Skin of body (tissue), 2 donors: ENCODE data around the gene ITGA4. TPM values are rescaled to one million over a fixed set of nuclear protein-coding genes. Genes with fewer than 3 reads are reported as not detected.
A peak's percentile ranks its signal among the peaks of the same experiment; 100 is the strongest.
"Not testable (repeated sequence)": the region's sequence is repeated elsewhere in the genome, so short reads cannot be mapped to it uniquely, and the experiment has no call there.

Experiments used
- DNase-seq: peaks from one replicate; lab custom pipeline; 2025; lab: John Stamatoyannopoulos, UW
- total RNA-seq: library from RNA; depleted of rRNA; stranded (reverse); fragments of >200 nt; gene quantifications from one replicate; pipeline ENCODE4 v1.2.3, GENCODE V29; 2014

Gene ITGA4
- 19.0 TPM for total RNA-seq

DNA sequence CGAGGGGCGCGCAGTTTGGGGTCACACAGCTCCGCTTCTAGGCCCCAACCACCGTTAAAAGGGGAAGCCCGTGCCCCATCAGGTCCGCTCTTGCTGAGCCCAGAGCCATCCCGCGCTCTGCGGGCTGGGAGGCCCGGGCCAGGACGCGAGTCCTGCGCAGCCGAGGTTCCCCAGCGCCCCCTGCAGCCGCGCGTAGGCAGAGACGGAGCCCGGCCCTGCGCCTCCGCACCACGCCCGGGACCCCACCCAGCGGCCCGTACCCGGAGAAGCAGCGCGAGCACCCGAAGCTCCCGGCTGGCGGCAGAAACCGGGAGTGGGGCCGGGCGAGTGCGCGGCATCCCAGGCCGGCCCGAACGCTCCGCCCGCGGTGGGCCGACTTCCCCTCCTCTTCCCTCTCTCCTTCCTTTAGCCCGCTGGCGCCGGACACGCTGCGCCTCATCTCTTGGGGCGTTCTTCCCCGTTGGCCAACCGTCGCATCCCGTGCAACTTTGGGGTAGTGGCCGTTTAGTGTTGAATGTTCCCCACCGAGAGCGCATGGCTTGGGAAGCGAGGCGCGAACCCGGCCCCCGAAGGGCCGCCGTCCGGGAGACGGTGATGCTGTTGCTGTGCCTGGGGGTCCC is at the start of gene ITGA4:
TSS of gene ITGA4 (plus strand) at position 266 of the 620 bp plus-strand sequence. CDS start at position 535, 269 bp downstream.
- peak; percentile 33 for DNase-seq

DNA sequence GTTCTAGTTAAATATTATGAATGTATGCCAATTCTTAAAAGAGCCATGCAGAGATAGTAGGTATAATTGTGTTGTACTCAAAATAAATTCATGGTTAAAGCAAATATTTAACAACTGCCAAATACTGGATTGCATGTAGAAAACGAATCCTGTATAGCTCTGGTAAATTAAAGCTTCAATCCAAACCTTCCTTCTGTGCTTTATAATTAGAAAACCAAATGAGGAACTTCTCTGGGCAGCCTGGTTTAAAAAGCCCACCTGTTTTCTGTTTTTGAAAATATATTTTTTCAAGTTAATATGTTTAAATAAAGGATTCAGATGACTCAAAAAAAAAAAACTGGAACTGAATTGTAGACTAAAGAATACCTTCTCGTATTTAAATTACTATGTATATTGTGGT is 48.3 kb upstream of the ITGA4 start:
- no peak for DNase-seq

DNA sequence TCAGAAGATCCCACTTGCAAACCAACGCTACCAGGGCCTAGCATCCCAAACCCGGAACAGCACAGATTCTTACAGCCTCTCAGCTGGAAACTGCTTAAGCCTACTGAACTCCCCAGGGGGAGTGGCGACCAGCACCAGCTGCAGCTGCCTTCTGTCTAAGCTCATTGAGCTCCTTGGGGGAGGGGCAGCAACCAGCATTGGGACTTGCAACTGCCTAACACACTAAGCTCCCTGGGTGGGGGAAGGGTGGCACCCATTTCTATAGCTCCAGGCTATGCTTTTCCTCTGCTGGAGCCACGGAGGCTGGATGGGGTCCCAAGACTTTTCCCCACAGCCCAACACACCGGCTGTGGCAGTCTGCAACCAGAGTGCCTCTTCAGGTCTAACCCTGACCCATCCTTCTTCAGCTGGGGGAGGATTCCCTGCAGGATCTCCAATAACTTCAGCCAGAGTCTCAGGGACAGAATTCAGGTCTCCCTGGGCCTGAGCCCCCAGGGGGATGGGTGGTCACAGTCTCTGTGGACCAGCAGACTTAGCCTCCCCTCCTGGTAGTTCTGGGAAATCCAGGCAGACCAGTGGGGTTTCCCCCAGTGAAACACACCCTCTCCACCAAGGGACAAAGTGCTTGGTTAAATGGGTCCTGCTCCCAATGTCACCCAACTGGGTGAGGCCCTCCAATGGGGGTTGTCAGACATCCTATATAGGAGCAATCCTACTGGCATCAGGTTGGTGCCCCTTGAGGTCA is 45.9 kb upstream of the ITGA4 start:
- no peak for DNase-seq

DNA sequence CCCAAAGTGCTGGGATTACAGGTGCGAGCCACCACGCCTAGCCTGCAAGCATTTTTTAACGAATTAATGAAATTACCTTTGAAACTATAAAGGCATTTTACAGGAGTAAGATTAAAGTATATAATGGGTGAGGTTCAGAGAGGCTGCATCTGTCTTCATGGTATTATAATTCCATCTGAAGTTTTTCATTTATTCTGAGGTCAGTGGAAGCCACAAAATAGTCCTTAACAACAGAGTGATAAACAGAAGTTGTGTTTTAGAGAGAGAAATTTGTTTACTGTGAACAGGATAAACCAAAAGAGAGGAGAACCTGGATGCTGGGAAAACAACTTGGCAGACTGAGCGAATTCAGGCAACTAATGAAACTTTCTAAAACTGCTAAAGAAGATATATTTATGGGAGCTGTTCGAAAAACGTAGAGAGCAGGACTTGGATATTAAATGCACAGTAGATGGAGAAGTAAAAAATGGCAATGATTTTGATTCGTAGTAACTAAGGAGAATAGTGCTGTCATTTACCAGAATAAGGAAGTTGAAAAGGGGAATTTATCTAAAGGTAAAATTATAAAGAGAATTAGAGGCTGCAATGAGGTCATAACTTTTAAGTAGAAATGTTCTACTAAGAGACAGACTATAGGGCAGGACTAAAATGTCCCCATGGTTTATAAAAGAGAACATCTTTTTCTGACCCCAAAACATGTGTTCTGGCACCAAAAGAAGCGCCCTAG is 37.9 kb upstream of the ITGA4 start:
- no peak for DNase-seq

DNA sequence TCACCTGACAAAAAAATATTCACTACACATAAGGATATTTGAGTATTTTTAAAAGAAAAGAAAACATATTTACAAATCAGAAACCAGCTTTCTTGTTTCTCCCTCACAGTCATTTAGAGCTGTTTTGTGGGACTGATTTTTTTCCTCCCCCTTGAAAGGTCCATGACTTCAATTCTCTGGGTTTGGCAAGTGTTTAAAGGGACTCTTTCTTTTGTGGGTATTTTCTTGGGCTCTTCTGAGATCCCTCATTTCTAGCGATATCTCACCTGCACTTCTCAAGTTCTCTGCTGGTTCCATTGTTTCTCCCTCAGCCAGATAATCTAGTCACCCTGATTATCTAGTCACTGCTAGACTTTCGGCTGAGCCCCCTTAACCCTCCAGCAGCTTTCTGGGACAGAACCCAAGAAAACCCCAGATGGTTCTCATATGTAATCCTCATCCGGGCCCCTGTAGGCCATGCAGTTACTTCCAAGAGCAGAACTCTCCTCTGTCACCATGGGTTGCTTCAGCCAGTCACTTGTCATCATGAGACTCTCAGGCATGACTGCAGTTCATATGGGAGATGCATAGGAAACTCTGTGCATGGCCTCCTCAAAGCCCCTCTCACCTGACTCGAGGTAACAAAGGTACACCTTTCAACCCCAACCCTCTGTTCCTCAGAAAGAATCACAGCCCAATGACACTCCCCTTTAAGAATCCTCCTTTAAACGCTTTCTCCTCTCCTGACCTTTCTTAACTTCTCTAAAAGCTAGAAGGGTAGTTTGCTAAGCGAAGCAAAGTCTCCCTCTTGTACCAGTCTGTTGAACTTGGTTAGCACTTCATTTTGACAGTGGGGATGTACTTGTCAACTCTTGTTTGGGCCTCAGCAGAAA is 36.7 kb upstream of the ITGA4 start:
- DNase-seq = peak; percentile 6

DNA sequence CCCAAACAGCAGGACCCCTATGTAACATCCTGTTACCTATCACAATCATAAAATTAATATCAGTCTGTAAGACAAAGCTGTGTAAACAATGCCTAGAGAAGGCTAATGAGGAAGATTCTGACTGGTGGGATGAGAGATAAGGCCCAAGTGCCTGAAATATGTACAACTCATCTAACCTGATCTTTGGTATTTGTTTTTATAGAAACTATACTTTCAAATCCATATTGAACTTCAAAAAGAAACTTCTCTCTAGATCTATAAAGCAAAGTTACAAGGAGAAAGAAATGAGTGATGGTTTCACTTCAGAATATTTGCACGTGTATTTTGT is 36.1 kb upstream of the ITGA4 start:
- no peak for DNase-seq

DNA sequence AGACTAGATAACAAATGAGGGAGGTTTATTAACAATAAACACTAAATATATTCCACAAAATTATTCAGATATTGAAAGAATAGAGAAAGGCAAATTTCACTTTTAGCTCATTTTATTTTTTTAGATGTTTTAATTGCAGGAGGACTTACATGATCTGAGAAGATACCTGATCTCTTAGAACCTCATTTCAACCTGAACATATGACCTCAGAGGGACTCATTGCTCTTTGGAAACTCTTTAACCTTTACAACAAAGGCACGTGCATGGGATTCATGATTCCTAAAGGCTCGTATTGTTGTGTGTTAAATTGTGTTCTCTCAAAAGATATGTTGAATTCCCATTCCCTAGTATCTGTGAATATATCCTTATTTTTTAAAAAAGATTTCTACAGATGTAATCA is 35.7 kb upstream of the ITGA4 start:
- no peak for DNase-seq

DNA sequence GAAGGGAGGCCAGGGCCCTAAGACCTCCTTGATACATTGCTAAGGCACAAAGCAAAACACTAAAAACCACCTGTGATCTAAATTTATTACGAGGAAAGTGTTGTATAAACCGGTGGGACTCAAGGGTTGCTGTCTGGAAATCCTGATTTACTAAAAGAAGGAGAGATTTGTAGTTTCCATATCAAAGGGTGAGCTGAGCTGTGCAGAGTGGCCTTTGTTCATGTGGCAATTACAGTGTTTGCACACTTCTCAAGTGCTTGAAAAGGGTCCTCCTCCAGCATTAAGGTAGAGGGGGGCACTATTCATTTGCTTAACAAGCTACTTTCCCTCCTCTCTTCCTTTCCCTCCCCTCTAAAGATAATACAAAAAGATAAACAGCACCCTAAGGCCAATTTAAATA is 30.5 kb upstream of the ITGA4 start:
- DNase-seq = no peak

DNA sequence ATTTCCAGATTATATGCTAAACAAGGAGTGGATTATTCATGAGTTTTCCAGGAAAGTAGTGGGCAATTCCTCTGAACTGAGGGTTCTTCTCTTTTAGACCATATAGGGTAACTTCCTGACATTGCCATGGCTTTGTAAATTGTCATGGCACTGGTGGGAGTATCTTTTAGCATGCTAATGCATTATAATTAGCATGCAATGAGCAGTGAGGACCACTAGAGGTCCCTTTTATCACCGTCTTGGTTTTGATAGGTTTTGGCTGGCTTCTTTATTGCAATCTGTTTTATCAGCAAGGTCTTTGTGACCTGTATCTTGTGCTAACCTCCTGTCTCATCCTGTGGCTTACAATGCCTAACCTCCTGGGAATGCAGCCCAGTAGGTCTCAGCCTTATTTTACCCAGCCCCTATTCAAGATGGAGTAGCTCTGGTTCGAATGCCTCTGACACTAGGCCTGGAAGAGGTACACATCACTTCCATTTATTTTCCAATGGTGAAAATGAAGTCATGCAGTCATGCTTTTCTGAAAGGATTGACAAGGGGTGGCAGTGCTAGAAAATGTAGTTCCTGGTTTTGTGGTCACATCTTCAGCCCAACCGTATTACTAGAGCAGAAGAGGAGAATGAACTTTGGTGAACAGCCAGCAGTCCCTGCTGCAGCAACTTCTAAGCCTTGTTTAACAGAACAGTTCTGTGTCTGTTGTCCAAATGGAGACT is 26.6 kb upstream of the ITGA4 start:
- DNase-seq = peak; percentile 51

DNA sequence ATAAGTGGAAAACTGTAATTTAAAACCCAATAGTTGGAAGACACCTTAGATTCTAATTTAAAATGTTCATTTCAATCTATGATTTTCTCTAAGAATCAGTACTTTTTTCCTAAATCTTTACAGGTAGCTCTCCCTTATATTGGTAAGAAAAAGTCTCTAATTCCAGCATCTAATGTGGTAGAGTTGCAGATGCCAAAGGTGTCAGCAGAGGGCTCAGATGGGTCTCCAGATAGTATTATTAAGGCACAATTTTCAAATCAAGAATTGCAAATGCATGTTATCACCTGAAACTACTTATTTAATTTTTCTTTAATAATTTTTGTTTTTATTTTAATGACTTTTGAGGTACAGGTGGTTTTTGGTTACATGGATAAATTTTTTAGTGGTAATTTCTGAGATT is 25.5 kb upstream of the ITGA4 start:
- no peak for DNase-seq

DNA sequence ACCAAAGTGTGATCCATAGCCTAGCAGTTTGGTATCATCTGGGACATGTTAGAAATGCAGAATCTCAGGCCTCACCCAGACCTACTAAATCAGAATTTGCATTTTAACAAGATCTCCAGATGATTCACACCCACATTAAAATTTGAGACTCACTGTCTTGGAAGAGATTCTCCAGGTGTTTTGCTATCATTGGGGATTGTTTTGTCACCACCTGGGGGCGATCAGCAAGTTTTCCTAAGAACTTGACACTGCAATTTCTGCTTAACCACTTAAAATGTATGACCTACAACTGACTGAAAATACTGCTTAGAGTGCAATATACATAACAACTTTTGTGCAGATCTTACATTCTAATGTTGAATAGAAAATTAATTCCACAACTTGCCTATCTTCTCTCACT is 18.9 kb upstream of the ITGA4 start:
- DNase-seq = no peak

DNA sequence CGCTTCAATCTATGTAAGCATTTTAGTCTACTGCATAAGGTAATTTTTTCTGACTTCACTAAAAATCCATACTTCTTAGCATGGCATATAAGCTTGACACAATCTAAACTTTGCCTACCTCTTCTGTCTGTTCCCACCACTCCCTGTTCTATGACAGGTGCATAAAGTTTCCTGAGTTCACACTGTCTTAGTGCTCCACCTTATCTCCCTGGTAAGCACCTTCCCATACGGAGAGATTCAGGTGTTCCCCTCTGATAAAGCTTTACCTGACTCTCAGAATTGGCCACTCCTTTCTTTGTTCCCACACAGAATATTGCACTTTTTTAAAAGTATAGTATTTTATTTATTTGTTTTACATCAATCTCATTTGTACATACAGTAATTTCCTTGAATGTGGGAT is 16.8 kb upstream of the ITGA4 start:
- DNase-seq = no peak

DNA sequence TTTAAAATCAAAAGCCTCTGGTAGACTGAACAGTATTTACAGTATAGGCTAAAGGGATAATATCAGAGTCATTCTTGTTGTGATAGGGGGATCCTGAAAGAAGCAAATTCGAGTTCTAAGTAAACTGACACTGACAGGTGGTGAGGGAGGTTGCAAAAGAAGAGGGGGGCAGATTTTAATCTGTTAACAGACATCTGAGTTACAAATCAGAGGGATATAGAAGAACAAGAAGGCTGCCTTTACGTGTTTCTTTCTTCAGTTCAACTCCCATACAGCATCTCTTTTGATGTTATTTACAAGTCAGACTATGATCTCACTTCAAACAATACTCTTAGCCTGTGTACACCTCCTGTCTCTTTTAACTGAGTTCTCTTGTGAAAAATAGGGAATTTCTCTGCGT is 16.3 kb upstream of the ITGA4 start:
- no peak for DNase-seq

DNA sequence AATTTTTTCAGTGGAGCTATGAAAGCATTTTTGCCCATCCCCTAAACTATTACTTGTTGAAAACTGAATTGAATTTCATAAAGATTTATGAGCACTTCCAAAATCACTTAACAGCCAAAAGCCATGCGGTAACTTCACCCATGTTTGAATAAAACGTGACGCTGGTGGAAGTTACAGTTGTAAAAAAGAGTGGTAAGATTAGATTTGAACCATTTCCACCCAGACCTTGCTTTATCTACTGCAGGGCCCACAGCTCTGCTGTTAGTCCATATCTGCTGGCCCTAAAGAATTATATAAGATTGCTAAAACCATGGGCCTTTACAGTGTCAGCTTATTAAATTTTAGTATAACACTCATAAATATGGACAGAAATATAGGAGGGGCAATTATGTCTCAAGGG is 15.5 kb upstream of the ITGA4 start:
- no peak for DNase-seq

DNA sequence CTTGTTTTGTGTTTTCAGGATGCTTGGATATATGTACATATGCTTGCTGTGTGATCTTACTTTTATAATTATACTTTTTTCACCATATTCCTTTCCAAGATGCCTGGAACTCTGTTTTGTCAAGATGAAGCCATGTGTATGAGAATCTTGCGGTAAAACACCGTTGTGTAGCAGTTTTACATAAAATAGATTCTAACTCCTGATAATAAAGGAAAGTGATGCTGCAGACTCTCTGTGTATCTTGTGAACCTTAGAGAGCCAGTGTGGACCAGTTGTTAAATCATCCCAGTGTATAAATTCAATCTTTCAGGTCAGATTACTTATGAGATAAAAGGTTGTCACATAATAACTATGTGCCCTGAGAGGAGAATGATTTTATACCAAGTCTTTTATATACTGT is 12.5 kb upstream of the ITGA4 start:
- DNase-seq = no peak

DNA sequence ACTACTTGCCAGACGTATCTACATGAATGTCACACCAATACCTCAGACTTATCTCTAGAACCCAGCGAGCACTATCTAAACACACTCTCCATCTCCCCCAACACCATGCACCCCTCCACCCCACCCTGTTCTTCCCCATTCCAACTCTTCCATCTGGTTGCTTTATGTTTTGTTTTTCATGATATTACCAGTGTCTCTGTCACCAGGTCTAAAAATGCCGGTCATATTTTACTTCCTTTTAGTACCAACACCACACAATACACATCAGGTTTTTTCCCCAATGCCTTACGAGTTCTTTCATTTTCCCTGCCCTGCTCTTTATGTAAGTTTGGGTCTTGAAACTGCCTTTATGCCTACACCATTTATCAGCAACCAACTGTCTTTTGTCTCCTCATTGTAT is 10.2 kb upstream of the ITGA4 start:
- DNase-seq = no peak

DNA sequence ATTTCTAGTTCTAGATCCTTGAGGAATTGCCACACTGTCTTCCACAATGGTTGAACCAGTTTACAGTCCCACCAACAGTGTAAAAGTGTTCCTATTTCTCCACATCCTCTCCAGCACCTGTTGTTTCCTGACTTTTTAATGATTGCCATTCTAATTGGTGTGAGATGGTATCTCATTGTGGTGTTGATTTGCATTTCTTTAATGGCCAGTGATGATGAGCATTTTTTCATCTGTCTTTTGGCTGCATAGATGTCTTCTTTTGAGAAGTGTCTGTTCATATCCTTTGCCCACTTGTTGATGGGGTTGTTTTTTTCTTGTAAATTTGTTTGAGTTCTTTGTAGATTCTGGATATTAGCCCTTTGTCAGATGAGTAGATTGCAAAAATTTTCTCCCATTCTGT is 7.9 kb upstream of the ITGA4 start:
- DNase-seq = not testable (repeated sequence)

DNA sequence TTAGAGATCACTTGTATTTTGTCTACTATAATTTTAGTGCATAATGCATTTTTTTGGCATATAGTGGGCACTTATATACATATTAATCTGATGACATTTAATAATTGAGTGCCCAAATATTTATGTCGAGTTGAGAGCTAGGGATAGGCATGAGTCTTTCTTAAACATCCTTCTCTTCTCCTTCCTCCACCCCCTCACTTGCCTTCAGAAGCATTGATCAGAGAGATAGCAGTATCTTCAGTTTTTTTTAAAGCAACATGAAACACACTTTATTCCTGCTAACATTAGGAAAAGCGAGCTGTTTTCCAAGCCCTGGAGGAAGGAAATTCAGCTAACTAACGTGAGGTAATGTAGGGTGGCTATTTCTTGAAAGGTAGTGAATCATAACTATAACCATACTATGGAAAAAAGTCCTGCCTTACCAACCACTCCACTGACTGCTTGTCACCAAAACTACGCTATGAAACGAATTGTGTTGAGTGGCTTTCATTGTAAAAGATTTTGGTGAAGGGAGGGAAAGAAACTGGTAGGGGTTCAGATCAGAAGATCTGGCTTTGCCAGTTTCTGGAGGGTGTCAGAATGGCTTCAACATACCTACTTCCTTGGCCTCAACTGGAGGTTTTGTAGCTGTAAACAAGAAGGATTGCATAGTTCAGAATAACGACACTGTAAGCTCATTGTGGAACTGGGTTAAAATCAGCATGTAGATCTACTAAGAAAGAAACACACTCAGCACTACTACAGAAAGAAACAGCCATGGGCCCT is 2.3 kb upstream of the ITGA4 start:
- no peak for DNase-seq

DNA sequence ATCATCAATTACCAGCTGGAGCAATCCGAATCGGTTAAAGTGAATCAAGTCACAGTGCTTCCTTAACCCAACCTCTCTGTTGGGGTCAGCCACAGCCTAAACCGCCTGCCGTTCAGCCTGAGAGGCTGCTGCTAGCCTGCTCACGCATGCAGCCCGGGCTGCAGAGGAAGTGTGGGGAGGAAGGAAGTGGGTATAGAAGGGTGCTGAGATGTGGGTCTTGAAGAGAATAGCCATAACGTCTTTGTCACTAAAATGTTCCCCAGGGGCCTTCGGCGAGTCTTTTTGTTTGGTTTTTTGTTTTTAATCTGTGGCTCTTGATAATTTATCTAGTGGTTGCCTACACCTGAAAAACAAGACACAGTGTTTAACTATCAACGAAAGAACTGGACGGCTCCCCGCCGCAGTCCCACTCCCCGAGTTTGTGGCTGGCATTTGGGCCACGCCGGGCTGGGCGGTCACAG is 496 bp upstream of the ITGA4 start:
- peak; percentile 9 for DNase-seq

DNA sequence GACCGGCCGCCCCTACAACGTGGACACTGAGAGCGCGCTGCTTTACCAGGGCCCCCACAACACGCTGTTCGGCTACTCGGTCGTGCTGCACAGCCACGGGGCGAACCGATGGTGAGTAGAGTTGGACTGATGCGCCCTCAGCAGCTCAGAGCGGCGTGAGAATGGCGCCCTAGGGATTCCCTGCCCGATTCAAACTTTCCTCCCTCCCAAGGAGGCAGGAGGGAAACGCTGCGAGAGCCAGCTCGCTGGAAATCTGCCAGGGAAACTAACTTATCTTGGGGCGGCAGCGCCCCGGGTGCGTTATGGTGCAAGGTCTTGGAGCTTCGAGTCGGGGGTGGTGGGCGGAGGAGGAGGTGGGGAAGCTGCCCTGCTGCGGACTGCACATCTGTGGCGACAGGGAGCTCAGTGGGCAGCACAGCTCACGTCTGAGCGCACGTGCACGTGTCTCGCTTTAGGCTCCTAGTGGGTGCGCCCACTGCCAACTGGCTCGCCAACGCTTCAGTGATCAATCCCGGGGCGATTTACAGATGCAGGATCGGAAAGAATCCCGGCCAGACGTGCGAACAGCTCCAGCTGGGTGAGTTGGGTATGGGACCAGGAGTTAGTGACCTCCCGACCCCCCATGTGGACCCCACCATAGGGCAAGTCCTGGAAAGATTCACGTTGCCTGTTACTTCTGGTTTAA is 697 bp downstream of the ITGA4 start:
- no peak for DNase-seq
